ENCODE data around the gene AKNA.

GRCh38 chr9:114310471-114311450 is 77.0 kb downstream of the AKNA start:
- TF ChIP-seq EZH2phosphoT487 (IDR thresholded peaks at IDR 0.05; ENCODE audit: low read length) (no peak), EZH2 (optimal IDR thresholded peaks at IDR 0.05; ENCODE audit: low read depth, low read length) (no peak)
- TF ChIP-seq, protein P1, sequence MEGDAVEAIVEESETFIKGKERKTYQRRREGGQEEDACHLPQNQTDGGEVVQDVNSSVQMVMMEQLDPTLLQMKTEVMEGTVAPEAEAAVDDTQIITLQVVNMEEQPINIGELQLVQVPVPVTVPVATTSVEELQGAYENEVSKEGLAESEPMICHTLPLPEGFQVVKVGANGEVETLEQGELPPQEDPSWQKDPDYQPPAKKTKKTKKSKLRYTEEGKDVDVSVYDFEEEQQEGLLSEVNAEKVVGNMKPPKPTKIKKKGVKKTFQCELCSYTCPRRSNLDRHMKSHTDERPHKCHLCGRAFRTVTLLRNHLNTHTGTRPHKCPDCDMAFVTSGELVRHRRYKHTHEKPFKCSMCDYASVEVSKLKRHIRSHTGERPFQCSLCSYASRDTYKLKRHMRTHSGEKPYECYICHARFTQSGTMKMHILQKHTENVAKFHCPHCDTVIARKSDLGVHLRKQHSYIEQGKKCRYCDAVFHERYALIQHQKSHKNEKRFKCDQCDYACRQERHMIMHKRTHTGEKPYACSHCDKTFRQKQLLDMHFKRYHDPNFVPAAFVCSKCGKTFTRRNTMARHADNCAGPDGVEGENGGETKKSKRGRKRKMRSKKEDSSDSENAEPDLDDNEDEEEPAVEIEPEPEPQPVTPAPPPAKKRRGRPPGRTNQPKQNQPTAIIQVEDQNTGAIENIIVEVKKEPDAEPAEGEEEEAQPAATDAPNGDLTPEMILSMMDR (IDR thresholded peaks at IDR 0.05; ENCODE audit: low read length): no peak
